Subcutaneous abdominal adipose tissue (tissue), 5 donors: ENCODE results near the gene RBKS.

ENCODE experiments used
- H3K27ac ChIP-seq: one replicate; pipeline ENCODE4 v1.7.0; 2013; ENCODE audit warnings: low read depth, mild to moderate bottlenecking, inconsistent platforms, low read length, moderate library complexity
- H3K27me3 ChIP-seq, 5 donors: one replicate each; pipeline ENCODE4 v1.7.0; 2013; ENCODE audit warnings: low read length in 5 of 5, inconsistent platforms in 1 of 5; ENCODE audit not compliant: control insufficient read depth in 5 of 5, insufficient read depth in 4 of 5
- H3K36me3 ChIP-seq, 5 donors: one replicate each; pipeline ENCODE4 v1.7.0; 2013; ENCODE audit warnings: low read length in 5 of 5; ENCODE audit not compliant: control insufficient read depth in 5 of 5, insufficient read depth in 5 of 5
- H3K4me1 ChIP-seq, 5 donors: one replicate each; pipeline ENCODE4 v1.7.0; 2013; ENCODE audit warnings: low read length in 5 of 5, mild to moderate bottlenecking in 3 of 5, moderate library complexity in 1 of 5; ENCODE audit not compliant: control insufficient read depth in 5 of 5, insufficient read depth in 5 of 5
- H3K4me3 ChIP-seq, 5 donors: one replicate each; pipeline ENCODE4 v1.7.0; 2013; ENCODE audit warnings: low read length in 5 of 5, low read depth in 1 of 5
- H3K9ac ChIP-seq, 5 donors: one replicate each; pipeline ENCODE4 v1.7.0; 2013; ENCODE audit warnings: low read length in 5 of 5, mild to moderate bottlenecking in 4 of 5, moderate library complexity in 3 of 5
- H3K9me3 ChIP-seq, 5 donors: one replicate each; pipeline ENCODE4 v1.7.0; 2013; ENCODE audit warnings: low read length in 5 of 5; ENCODE audit not compliant: control insufficient read depth in 5 of 5
- donor health status: healthy.
- donor health status: healthy.
- donor health status: healthy.
- donor health status: healthy.
- donor health status: healthy.

The RBKS gene

DNA sequence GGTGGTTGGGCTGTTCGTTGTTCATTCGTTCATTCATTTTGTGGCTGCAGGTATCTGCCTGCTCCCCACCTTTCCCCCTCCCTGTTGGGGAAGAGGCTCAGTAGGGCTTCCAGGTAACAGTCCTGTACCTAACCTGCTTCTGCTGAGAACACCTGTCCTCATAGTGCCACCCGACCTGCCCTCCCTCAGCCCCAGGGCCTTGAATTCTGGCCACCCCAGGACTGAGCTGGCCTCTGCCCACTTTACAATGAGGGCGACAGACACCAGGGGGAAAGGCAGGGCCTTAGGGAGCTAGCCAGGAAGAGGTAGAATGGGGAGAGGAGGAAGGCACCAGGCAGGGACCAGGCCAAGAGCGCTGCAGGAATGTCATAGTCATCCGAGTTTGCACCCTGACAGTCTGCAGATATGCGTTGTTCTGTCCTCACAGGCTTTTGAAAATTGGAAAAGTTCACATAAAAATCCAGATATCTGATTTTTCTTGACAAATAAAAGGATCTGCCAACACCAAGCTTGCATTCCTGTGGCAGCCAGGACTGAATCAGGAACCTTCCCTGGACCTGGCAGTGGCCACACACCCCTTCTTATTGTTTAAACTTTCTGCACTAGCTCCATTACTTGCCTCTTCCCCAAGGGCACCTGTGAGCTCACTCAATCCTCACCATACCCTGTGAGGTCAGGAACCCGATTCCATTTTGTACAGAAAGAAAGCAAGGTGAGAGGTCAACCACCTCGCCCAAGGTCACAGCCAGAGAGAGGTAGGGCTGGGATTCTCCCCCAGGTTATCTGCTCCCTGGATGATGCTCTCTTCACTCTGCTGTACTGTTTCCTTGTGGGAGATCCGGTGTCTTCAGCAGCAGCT, 153.9 kb downstream of the RBKS start:
- peak overlapping the region; percentile 69 for H3K27ac ChIP-seq
- no peaks in the 10 kb centered on the region for H3K9me3 ChIP-seq
- peaks cover 3 to 43% (median 22%) of the 10 kb centered on the region in 5 donors for H3K4me1 ChIP-seq
- H3K27me3 ChIP-seq, result peaks cover 0 to under 1% (median 0%) of the 10 kb centered on the region in 5 donors
- H3K9ac ChIP-seq, result peak overlapping the region in 4 of 5 donors; percentile 11 to 79 (median 37)
- no peaks in the 10 kb centered on the region for H3K36me3 ChIP-seq
- peak overlapping the region; percentile 37 to 75 (median 60) for H3K4me3 ChIP-seq

- H3K27me3 ChIP-seq, result peaks cover 0 to 3% (median 0%) of the 10 kb centered on the region in 5 donors
- H3K9ac ChIP-seq, result peak overlapping the region in 4 of 5 donors; percentile 49 to 80 (median 72)
- H3K36me3 ChIP-seq, result no peaks in the 10 kb centered on the region
- no peaks in the 10 kb centered on the region for H3K9me3 ChIP-seq
- H3K4me1 ChIP-seq, result peaks cover 5 to 52% (median 22%) of the 10 kb centered on the region in 5 donors
- H3K4me3 ChIP-seq, result peak overlapping the region; percentile 54 to 75 (median 60)
- H3K27ac ChIP-seq, result peak overlapping the region; percentile 69
Observed at GRCh38 chr2:27735263-27735904, 154.8 kb downstream of the RBKS start.

GRCh38 chr2:27734305-27734704, 155.9 kb downstream of the RBKS start:
- Histone ChIP-seq H3K36me3 (no peaks in the 10 kb centered on the region), H3K27ac (peak overlapping the region; percentile 50), H3K4me3 (no peak overlapping the region), H3K27me3 (peaks cover 0 to 3% (median 0%) of the 10 kb centered on the region in 5 donors), H3K9me3 (no peaks in the 10 kb centered on the region), H3K9ac (no peak overlapping the region), H3K4me1 (peaks cover 5 to 63% (median 29%) of the 10 kb centered on the region in 5 donors)
